A549 treated with dexamethasone at 1 μM for 4 hours (cell line): ENCODE data around the gene AKR1E2. TPM values are rescaled to one million over a fixed set of nuclear protein-coding genes. Genes with fewer than 3 reads are reported as not detected.

ENCODE experiments used
- total RNA-seq: library from RNA; stranded (reverse); fragments of 200-300 nt; extraction: Qiagen RNA extraction; gene quantifications from 5 replicates; pipeline ENCODE4 v1.2.3, GENCODE V29; 2022

Gene AKR1E2
- 4.8 to 6.1 TPM (median 5.6 TPM) in 5 replicates for total RNA-seq

GRCh38 chr10:4825868-4826791 lies at the start of gene AKR1E2:
Gene AKR1E2 (plus strand): TSS chr10:4826207. CDS start chr10:4826325, 118 bp downstream.

Other genes starting within 250 kb of the AKR1E2 start
- 456 to 574 TPM (median 549 TPM) in 5 replicates for gene AKR1C1, start 137.2 kb downstream of the AKR1E2 start, total RNA-seq
- gene AKR1C2, start 177.7 kb downstream of the AKR1E2 start, total RNA-seq, result 3,478 to 4,005 TPM (median 3,689 TPM) in 5 replicates